Measurements from ENCODE around the gene LPCAT1. TPM values are rescaled to one million over a fixed set of nuclear protein-coding genes. Genes with fewer than 3 reads are reported as not detected.

The LPCAT1 gene
- total RNA-seq, 4 donors from 2014 or later = 23.4 to 45.3 (median 26.8) TPM

DNA sequence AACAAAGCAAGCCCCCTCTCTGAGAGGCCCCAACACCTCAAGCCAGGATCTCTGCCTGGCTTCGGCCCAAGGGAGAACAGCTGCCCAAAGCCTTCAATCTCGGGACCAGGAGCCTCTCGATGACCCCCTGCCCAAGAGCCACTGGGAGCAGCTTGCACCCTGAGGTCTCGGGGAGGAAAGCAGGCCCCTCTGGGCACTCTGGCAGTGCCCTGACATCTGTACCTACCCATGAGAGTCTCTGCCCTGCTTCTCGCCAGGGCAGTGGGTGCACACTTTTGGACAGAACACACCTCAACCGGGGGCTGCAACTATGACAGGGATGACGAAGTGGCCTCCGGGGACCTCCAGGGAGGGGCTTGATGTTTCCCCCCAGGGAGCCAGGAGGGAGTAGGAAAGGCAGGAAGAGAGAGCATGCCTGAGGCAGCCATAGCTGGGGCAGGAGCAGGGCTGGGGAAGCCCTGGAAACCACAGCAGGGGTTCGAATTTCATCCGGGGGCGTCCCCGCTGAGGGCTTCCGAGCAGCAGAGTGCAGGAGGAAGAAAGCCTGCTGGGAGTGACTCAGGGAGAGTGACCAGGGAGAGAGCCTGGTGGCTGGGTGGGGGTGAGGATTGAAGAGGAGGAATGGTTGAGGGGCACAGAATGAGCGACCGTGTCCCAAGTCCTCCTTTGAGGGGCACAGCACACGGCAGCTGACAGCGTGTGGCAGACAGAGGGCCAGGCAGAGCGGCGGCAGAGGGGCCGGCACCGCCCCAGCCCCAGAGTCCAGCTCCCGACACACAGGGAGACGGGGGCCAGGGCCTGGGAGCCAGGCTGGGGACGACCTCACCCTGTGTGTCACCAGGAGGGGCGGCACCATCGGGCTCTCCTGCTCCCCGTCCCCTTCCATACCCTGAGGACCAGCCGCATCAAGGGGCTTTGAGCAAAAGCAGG is 1.8 kb downstream of the LPCAT1 start:
- Histone ChIP-seq H3K4me1 (peaks cover 0 to 27% (median 15%) of the 10 kb centered on the region in 4 donors), H3K4me3 (peak overlapping the region; percentile 59 to 85 (median 76)), H3K36me3 (peaks cover 0 to 20% (median 0%) of the 10 kb centered on the region in 3 donors), H3K27me3 (no peaks in the 10 kb centered on the region), H3K27ac (no peak overlapping the region), H3K9me3 (no peaks in the 10 kb centered on the region)
- TF ChIP-seq EP300 (IDR thresholded peaks at IDR 0.05) (no peak), POLR2A (IDR thresholded peaks at IDR 0.05) (no peak)
- TF ChIP-seq, protein P1, sequence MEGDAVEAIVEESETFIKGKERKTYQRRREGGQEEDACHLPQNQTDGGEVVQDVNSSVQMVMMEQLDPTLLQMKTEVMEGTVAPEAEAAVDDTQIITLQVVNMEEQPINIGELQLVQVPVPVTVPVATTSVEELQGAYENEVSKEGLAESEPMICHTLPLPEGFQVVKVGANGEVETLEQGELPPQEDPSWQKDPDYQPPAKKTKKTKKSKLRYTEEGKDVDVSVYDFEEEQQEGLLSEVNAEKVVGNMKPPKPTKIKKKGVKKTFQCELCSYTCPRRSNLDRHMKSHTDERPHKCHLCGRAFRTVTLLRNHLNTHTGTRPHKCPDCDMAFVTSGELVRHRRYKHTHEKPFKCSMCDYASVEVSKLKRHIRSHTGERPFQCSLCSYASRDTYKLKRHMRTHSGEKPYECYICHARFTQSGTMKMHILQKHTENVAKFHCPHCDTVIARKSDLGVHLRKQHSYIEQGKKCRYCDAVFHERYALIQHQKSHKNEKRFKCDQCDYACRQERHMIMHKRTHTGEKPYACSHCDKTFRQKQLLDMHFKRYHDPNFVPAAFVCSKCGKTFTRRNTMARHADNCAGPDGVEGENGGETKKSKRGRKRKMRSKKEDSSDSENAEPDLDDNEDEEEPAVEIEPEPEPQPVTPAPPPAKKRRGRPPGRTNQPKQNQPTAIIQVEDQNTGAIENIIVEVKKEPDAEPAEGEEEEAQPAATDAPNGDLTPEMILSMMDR (IDR thresholded peaks at IDR 0.05) = no peak
- 61 to 63% methylated on average over 23 to 28 of the region's 28 CpGs for WGBS, 2 donors
- peak in 1 of 2 donors; percentile 10 for DNase-seq (ENCODE audit: low spot score in 2 of 2)

GRCh38 chr5:1520791-1521453 is 2.8 kb downstream of the LPCAT1 start:
- Histone ChIP-seq H3K4me1 (peaks cover 0 to 31% (median 15%) of the 10 kb centered on the region in 4 donors), H3K27ac (no peak overlapping the region), H3K27me3 (no peaks in the 10 kb centered on the region), H3K36me3 (peaks cover 0 to 20% (median 0%) of the 10 kb centered on the region in 3 donors), H3K4me3 (no peak overlapping the region), H3K9me3 (no peaks in the 10 kb centered on the region)
- TF ChIP-seq, protein P1 (IDR thresholded peaks at IDR 0.05) = no peak
- TF ChIP-seq EP300 (IDR thresholded peaks at IDR 0.05) (no peak), POLR2A (IDR thresholded peaks at IDR 0.05) (no peak)
- DNase-seq (ENCODE audit: low spot score in 2 of 2) = no peak
- 94 to 97% methylated on average over 13 of the region's 13 CpGs for WGBS, 2 donors

- Histone ChIP-seq H3K9me3 (no peaks in the 10 kb centered on the region), H3K4me3 (no peak overlapping the region), H3K27me3 (no peaks in the 10 kb centered on the region), H3K4me1 (peaks cover 0 to 30% (median 15%) of the 10 kb centered on the region in 4 donors), H3K27ac (no peak overlapping the region), H3K36me3 (peaks cover 0 to 20% (median 0%) of the 10 kb centered on the region in 3 donors)
- TF ChIP-seq EP300 (IDR thresholded peaks at IDR 0.05) = no peak
- no peak for TF ChIP-seq POLR2A (IDR thresholded peaks at IDR 0.05)
- TF ChIP-seq, protein P1 (IDR thresholded peaks at IDR 0.05) = no peak
- DNase-seq (ENCODE audit: low spot score in 2 of 2) = peak in 1 of 2 donors; percentile 7
- 90 to 92% methylated on average over 11 to 12 of the region's 12 CpGs for WGBS, 2 donors
Measured at GRCh38 chr5:1519631-1520210, 4.0 kb downstream of the LPCAT1 start.

- Histone ChIP-seq H3K27me3 (no peaks in the 10 kb centered on the region), H3K4me1 (peaks cover 0 to 20% (median 11%) of the 10 kb centered on the region in 4 donors), H3K9me3 (no peaks in the 10 kb centered on the region), H3K4me3 (no peak overlapping the region), H3K36me3 (peaks cover 0 to 27% (median 0%) of the 10 kb centered on the region in 3 donors), H3K27ac (no peak overlapping the region)
- TF ChIP-seq EP300 (IDR thresholded peaks at IDR 0.05) = no peak
- no peak for TF ChIP-seq POLR2A (IDR thresholded peaks at IDR 0.05)
- TF ChIP-seq, protein P1 (IDR thresholded peaks at IDR 0.05) = no peak
- 72 to 76% methylated on average over 20 of the region's 20 CpGs for WGBS, 2 donors
- DNase-seq (ENCODE audit: low spot score in 2 of 2) = peak in 1 of 2 donors; percentile 11
Measured at GRCh38 chr5:1517838-1518237, 5.9 kb downstream of the LPCAT1 start.

Data from tibial nerve (tissue), 4 donors.